ENCODE results near the gene ADGB. TPM values are rescaled to one million over a fixed set of nuclear protein-coding genes. Genes with fewer than 3 reads are reported as not detected.

Gene ADGB
- total RNA-seq, 2 experiments from 2014 or later, result not detected

DNA sequence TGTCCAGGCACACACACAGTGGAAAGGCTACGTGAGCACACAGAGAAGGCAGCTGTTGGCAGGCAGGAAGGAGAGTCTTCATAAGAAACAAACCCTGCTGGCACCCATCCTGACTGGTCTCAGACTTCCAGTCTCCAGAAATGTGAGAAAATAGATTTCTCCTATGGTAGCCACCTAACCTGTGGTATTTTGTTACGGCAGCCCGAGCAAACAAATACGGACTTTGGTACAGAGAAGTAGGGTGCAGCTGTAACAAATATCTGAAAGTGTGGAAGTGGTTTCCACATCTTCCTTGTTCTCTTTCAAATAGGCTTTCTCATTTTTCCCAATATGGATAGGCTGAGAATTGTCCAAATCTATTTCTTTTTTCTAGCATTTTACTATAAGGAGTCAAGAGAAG is 94.6 kb downstream of the ADGB start:
- no peak for DNase-seq (ENCODE audit: low spot score)
- CTCF ChIA-PET (ENCODE audit: unreplicated experiment), result no interaction called here
- no peaks in the 10 kb centered on the region for H3K9me2 ChIP-seq (ENCODE audit: insufficient read depth, low read length)

DNA sequence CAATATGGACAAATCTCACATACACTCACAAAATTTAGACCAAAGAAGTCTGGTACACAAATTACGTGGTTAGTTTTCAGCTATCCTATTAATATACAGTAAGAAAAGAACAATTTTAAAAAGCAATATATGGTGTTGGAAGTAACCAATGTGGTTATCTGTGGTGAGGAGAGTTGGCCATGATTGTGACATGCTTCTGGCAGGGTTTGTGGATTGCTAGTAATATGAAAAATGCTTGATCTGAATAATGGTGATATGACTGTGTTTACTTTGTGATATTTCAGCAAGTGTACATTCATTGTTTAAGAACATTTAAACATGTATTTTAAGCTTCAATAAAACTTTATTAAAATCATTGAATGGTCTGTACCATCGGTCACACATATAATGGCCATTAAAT is 99.1 kb downstream of the ADGB start:
- CTCF ChIA-PET (ENCODE audit: unreplicated experiment), result no interaction called here

More for the DNA sequence above, 94.6 kb downstream of the ADGB start:
- POLR2A ChIA-PET, result interaction anchor here (1.7 kb wide), 1 partner anchor 11 kb away, joined by 4 read pairs; no protein-coding TSS in a partner anchor
- no peak overlapping the region for H3K4me2 ChIP-seq (ENCODE audit: low read length)
- H4K20me1 ChIP-seq (ENCODE audit: insufficient read depth, low read length), result no peaks in the 10 kb centered on the region
- intact Hi-C loops (cut with micrococcal nuclease; ENCODE audit: unreplicated experiment), result no loop called here
- H3K9me3 ChIP-seq (ENCODE audit: low read length), result no peaks in the 10 kb centered on the region
- no peak overlapping the region for H2AFZ ChIP-seq (ENCODE audit: low read length)
- H3K79me2 ChIP-seq (ENCODE audit: insufficient read depth, low read depth, low read length), result no peaks in the 10 kb centered on the region
- TF ChIP-seq EZH2phosphoT487 (IDR thresholded peaks at IDR 0.05; ENCODE audit: borderline replicate concordance, low read depth, low read length), result no peak
- no peak for TF ChIP-seq CTCF (conservative IDR thresholded peaks at IDR 0.05; ENCODE audit: low read length)
- H3K4me1 ChIP-seq (ENCODE audit: insufficient read depth, low read length, poor library complexity, severe bottlenecking), result no peaks in the 10 kb centered on the region
- H3K27ac ChIP-seq (ENCODE audit: low read depth, low read length, poor library complexity, severe bottlenecking), result no peak overlapping the region
- H3K4me3 ChIP-seq (ENCODE audit: low read depth, low read length, poor library complexity, severe bottlenecking), result no peak overlapping the region
- no TSS peak for BruUV-seq (replicated peaks)
- no peaks in the 10 kb centered on the region for H3K36me3 ChIP-seq (ENCODE audit: insufficient read depth, low read length)

More for the DNA sequence above, 99.1 kb downstream of the ADGB start:
- H2AFZ ChIP-seq (ENCODE audit: low read length), result no peak overlapping the region
- no TSS peak for BruUV-seq (replicated peaks)
- H3K4me2 ChIP-seq (ENCODE audit: low read length), result no peak overlapping the region
- no peak overlapping the region for H3K27ac ChIP-seq (ENCODE audit: low read depth, low read length, poor library complexity, severe bottlenecking)
- no peaks in the 10 kb centered on the region for H3K36me3 ChIP-seq (ENCODE audit: insufficient read depth, low read length)
- no peak for TF ChIP-seq EZH2phosphoT487 (IDR thresholded peaks at IDR 0.05; ENCODE audit: borderline replicate concordance, low read depth, low read length)
- TF ChIP-seq CTCF (conservative IDR thresholded peaks at IDR 0.05; ENCODE audit: low read length), result no peak
- H3K4me1 ChIP-seq (ENCODE audit: insufficient read depth, low read length, poor library complexity, severe bottlenecking), result no peaks in the 10 kb centered on the region
- no peaks in the 10 kb centered on the region for H3K9me2 ChIP-seq (ENCODE audit: insufficient read depth, low read length)
- DNase-seq (ENCODE audit: low spot score), result no peak
- no peaks in the 10 kb centered on the region for H3K9me3 ChIP-seq (ENCODE audit: low read length)
- H3K79me2 ChIP-seq (ENCODE audit: insufficient read depth, low read depth, low read length), result no peaks in the 10 kb centered on the region
- H4K20me1 ChIP-seq (ENCODE audit: insufficient read depth, low read length), result no peaks in the 10 kb centered on the region
- POLR2A ChIA-PET, result interaction anchor here (0.6 kb wide), 1 partner anchor 64 kb away, joined by 3 read pairs; no protein-coding TSS in a partner anchor
- intact Hi-C loops (cut with micrococcal nuclease; ENCODE audit: unreplicated experiment), result no loop called here
- H3K4me3 ChIP-seq (ENCODE audit: low read depth, low read length, poor library complexity, severe bottlenecking), result no peak overlapping the region

Data from OCI-LY7 (cell line).